K562 (cell line): ENCODE data around the gene SLC32A1. TPM values are rescaled to one million over a fixed set of nuclear protein-coding genes. Genes with fewer than 3 reads are reported as not detected.
A peak's percentile ranks its signal among the peaks of the same experiment; 100 is the strongest.

ENCODE experiments used
- BMI1 ChIP-seq: fragments of 150-350 bp; IDR thresholded peaks from 2 replicates; pipeline ENCODE4 v1.6.1; 2014; ENCODE audit warnings: low read length
- BRD9 ChIP-seq: fragments of 450-650 bp; IDR thresholded peaks from 2 replicates; pipeline ENCODE4 v1.6.1; 2018; ENCODE audit warnings: low read depth; ENCODE audit not compliant: partially characterized antibody
- EHMT2 ChIP-seq: fragments of 450-650 bp; IDR thresholded peaks from 2 replicates; pipeline ENCODE4 v1.6.1; 2018; ENCODE audit warnings: antibody characterized with exemption
- HINFP ChIP-seq: fragments of 450-650 bp; conservative IDR thresholded peaks from 2 replicates; pipeline ENCODE4 v1.6.1; 2016; ENCODE audit warnings: missing genetic modification characterization, low read depth, mild to moderate bottlenecking, control low read depth, missing compliant biosample characterization
- MBD2 ChIP-seq: sonication (generic); IDR thresholded peaks from 2 replicates; pipeline ENCODE4 v1.6.1; 2016; ENCODE audit warnings: low read depth, borderline replicate concordance
- MNT ChIP-seq, 2 experiments: fragments of 450-650 bp; conservative IDR thresholded peaks; 2 replicates each; pipeline ENCODE4 v1.6.1; 2017; ENCODE audit warnings: mild to moderate bottlenecking in 2 of 2, moderate library complexity in 2 of 2
- NFE2L1 ChIP-seq: fragments of 450-650 bp; IDR thresholded peaks from 2 replicates; pipeline ENCODE4 v1.6.1; 2016; ENCODE audit warnings: missing genetic modification characterization, low read depth, mild to moderate bottlenecking, missing compliant biosample characterization, moderate library complexity, borderline replicate concordance
- TFAP4 ChIP-seq: sonication (generic); formaldehyde crosslinking; IDR thresholded peaks from 2 replicates; pipeline ENCODE4 v1.8.0; 2022; ENCODE audit warnings: missing genetic modification reagents, mild to moderate bottlenecking, moderate library complexity, borderline replicate concordance
- ZFP91 ChIP-seq: sonication (generic); formaldehyde crosslinking; IDR thresholded peaks from 2 replicates; pipeline ENCODE4 v1.8.0; 2022; ENCODE audit warnings: mild to moderate bottlenecking, missing genetic modification reagents
- ZNF318 ChIP-seq, 2 experiments: fragments of 450-650 bp; IDR thresholded peaks; 2 replicates each; pipeline ENCODE4 v1.6.1; 2016; ENCODE audit warnings: mild to moderate bottlenecking in 2 of 2, borderline replicate concordance in 1 of 2, low read depth in 1 of 2, moderate library complexity in 1 of 2
- ZNF551 ChIP-seq: fragments of 250-450 bp; sonication (Bioruptor Pico); IDR thresholded peaks from 2 replicates; pipeline ENCODE4 v1.5.0; 2021; ENCODE audit warnings: mild to moderate bottlenecking, moderate library complexity
- polyA plus RNA-seq, 8 experiments: library from polyadenylated mRNA; depleted of rRNA in 4 of 8; stranded (reverse) in 5 of 8; unstranded in 3 of 8; fragments of >200 nt; fragmentation: Nextera tagmentation in 2 of 8; fragmentation: Illumina TruSeq in 1 of 8; extraction: Ambion mirVana in 2 of 8; extraction: Trizol in 1 of 8; gene quantifications; 2 replicates each; pipeline versions ENCODE4 v1.2.1 to v1.2.3, GENCODE V29; 2011 to 2014; ENCODE audit warnings: inconsistent platforms in 1 of 8, missing spikeins in 1 of 8
- total RNA-seq, 7 experiments: library from RNA; depleted of rRNA in 6 of 7; stranded (reverse); fragments of >200 nt in 6 of 7; fragmentation: Illumina TruSeq in 2 of 7; extraction: Trizol in 2 of 7; gene quantifications; 2 replicates each; pipeline versions ENCODE4 v1.2.1 to v1.2.3, GENCODE V29; 2011 to 2021; ENCODE audit warnings: low replicate concordance in 1 of 7

The SLC32A1 gene
- total and polyA plus RNA-seq, 9 of the 15 experiments (the other 6 are each of a cell fraction or from before 2014, with no cell fraction given), result not detected

GRCh38 chr20:38723017-38723847, 1.1 kb upstream of the SLC32A1 start (continued):
- no peak for TF ChIP-seq ZFP91 (CRISPR knock-in tag)
- no peak for TF ChIP-seq ZNF551 (CRISPR knock-in tag)
- no peak for TF ChIP-seq BMI1
- peak; percentile 12; the same call in 1 of the 2 replicates for TF ChIP-seq TFAP4 (CRISPR knock-in tag)
- TF ChIP-seq BRD9, result no peak
- no peak for TF ChIP-seq ZNF318 (IDR thresholded peaks at IDR 0.05; ENCODE audit: borderline replicate concordance in 1 of 2, low read depth in 1 of 2)
- peak; percentile 53; the same call in 1 of the 2 replicates for TF ChIP-seq HINFP (tag)
- no peak for TF ChIP-seq EHMT2
- no peak for TF ChIP-seq MNT (conservative IDR thresholded peaks at IDR 0.05)
- TF ChIP-seq NFE2L1 (tag), result no peak
- 0 out of 2 replicates have a peak, but pooled peaks have one; percentile 17 for TF ChIP-seq MBD2
